Caco-2 (cell line): ENCODE measurements around the gene PCNX1. TPM values are rescaled to one million over a fixed set of nuclear protein-coding genes. Genes with fewer than 3 reads are reported as not detected.

ENCODE experiments used
- BruUV-seq: library from RNA; stranded (reverse); fragments of 400-500 nt; replicated peaks from 2 replicates; lab custom pipeline; 2021; lab: Mats Ljungman, UMichigan
- CTCF ChIA-PET: fragments of 300-600 bp; sonication (Branson Sonifier 250); formaldehyde crosslinking; loops from one replicate; lab custom pipeline; 2022; ENCODE audit warnings: antibody characterized with exemption; lab: Charles Lee
- POLR2A ChIA-PET: fragments of 300-600 bp; sonication (Branson Sonifier 250); formaldehyde crosslinking; loops from one replicate; lab custom pipeline; 2022; ENCODE audit warnings: antibody characterized with exemption; lab: Charles Lee
- DNase-seq, 2 experiments: peaks; one replicate each; pipeline versions ENCODE4 v3.0.0 to v3.0.0-alpha.2; 2020 to 2022
- H3K27me3 ChIP-seq: replicated peaks from 2 replicates; pipeline ENCODE4 v1.6.0; 2011; ENCODE audit warnings: low read length; ENCODE audit not compliant: control insufficient read depth, insufficient read depth
- H3K36me3 ChIP-seq: 2 replicates; pipeline ENCODE4 v1.5.1; 2011; ENCODE audit warnings: low read length; ENCODE audit not compliant: control insufficient read depth, insufficient read depth
- H3K4me1 ChIP-seq: fragments of 250-450 bp; sonication (Bioruptor Pico); 2 replicates; pipeline ENCODE4 v1.5.1; 2020; ENCODE audit warnings: mild to moderate bottlenecking
- H3K4me3 ChIP-seq: 2 replicates; pipeline ENCODE4 v1.5.1; 2011; ENCODE audit warnings: low read depth, mild to moderate bottlenecking, control low read depth, low read length
- H3K9me3 ChIP-seq: fragments of 250-450 bp; sonication (Bioruptor Pico); 2 replicates; pipeline ENCODE4 v1.5.1; 2020; ENCODE audit warnings: mild to moderate bottlenecking, moderate library complexity
- H3K27ac Mint-ChIP-seq: one replicate; pipeline ENCODE4 v1.8.0; 2022; ENCODE audit warnings: mixed read lengths; ENCODE audit not compliant: unreplicated experiment
- H3K27me3 Mint-ChIP-seq: one replicate; pipeline ENCODE4 v1.8.0; 2022; ENCODE audit warnings: mixed read lengths; ENCODE audit not compliant: insufficient read depth, unreplicated experiment
- H3K36me3 Mint-ChIP-seq: one replicate; pipeline ENCODE4 v1.8.0; 2022; ENCODE audit warnings: mild to moderate bottlenecking, mixed read lengths; ENCODE audit not compliant: insufficient read depth, unreplicated experiment
- H3K4me1 Mint-ChIP-seq: one replicate; pipeline ENCODE4 v1.8.0; 2022; ENCODE audit warnings: low read depth, mixed read lengths; ENCODE audit not compliant: unreplicated experiment
- H3K4me3 Mint-ChIP-seq: one replicate; pipeline ENCODE4 v1.8.0; 2022; ENCODE audit warnings: mild to moderate bottlenecking, moderate library complexity, mixed read lengths; ENCODE audit not compliant: unreplicated experiment
- H3K9me3 Mint-ChIP-seq: one replicate; pipeline ENCODE4 v1.8.0; 2022; ENCODE audit warnings: mixed read lengths; ENCODE audit not compliant: unreplicated experiment
- CTCF ChIP-seq, 2 experiments: fragments of 200-600 bp in 1 of 2; IDR thresholded peaks; 1 replicate in 1 of 2; 2 replicates in 1 of 2; pipeline versions ENCODE4 v1.5.1 to v1.8.0; 2011 to 2022; ENCODE audit warnings: antibody characterized with exemption in 1 of 2, control low read depth in 1 of 2, inconsistent platforms in 1 of 2, low read depth in 1 of 2, low read length in 1 of 2, mild to moderate bottlenecking in 1 of 2, moderate library complexity in 1 of 2; ENCODE audit not compliant: insufficient read depth in 1 of 2, severe bottlenecking in 1 of 2, unreplicated experiment in 1 of 2
- intact Hi-C: fragments of 100-400 bp; cut with micrococcal nuclease; formaldehyde crosslinking; loops from one replicate; pipeline ENCODE4 v1.10.0; 2022; ENCODE audit not compliant: unreplicated experiment
- total RNA-seq: library from RNA; stranded (reverse); gene quantifications from 2 replicates; pipeline ENCODE4 v1.2.3, GENCODE V29; 2022

PCNX1 gene
- total RNA-seq, 1 experiment from 2014 or later: 29.0 TPM

- no peak for DNase-seq
- no peaks in the 10 kb centered on the region for H3K27me3 ChIP-seq
- no peaks in the 10 kb centered on the region for H3K36me3 ChIP-seq
- peaks cover 8% of the 10 kb centered on the region for H3K4me1 Mint-ChIP-seq
- H3K9me3 ChIP-seq: no peaks in the 10 kb centered on the region
- no peak overlapping the region for H3K4me3 ChIP-seq
- peaks cover 7% of the 10 kb centered on the region for H3K36me3 Mint-ChIP-seq
- H3K27ac Mint-ChIP-seq: no peak overlapping the region
- no peaks in the 10 kb centered on the region for H3K9me3 Mint-ChIP-seq
- ChIA-PET CTCF (no interaction called here), POLR2A (no interaction called here)
- intact Hi-C loops: no loop called here
- H3K4me1 ChIP-seq: peaks cover 10% of the 10 kb centered on the region
- BruUV-seq: no TSS peak
- no peak for TF ChIP-seq CTCF (IDR thresholded peaks at IDR 0.05; ENCODE audit: insufficient read depth in 1 of 2, low read depth in 1 of 2, low read length in 1 of 2, severe bottlenecking in 1 of 2, unreplicated experiment in 1 of 2)
- H3K27me3 Mint-ChIP-seq: no peaks in the 10 kb centered on the region
- H3K4me3 Mint-ChIP-seq: no peak overlapping the region
Observed at GRCh38 chr14:70904373-70904772, 2.9 kb upstream of the PCNX1 start.

GRCh38 chr14:70905301-70905700 lies 2.0 kb upstream of the PCNX1 start:
- intact Hi-C loops: loop anchor here (5.0 kb wide), 1 partner anchor 83 kb away; no protein-coding TSS in a partner anchor
- POLR2A ChIA-PET: no interaction called here

GRCh38 chr14:70906793-70907175 lies 475 bp upstream of the PCNX1 start:
- no peaks in the 10 kb centered on the region for H3K9me3 Mint-ChIP-seq
- H3K27ac Mint-ChIP-seq: peak overlapping the region; percentile 79
- no peaks in the 10 kb centered on the region for H3K36me3 ChIP-seq
- H3K27me3 Mint-ChIP-seq: no peaks in the 10 kb centered on the region
- peak overlapping the region; percentile 80 for H3K4me3 Mint-ChIP-seq
- ChIA-PET CTCF (interaction anchor here (0.9 to 1.7 kb wide), 10 partner anchors 13 to 154 kb away, joined by 3 to 11 read pairs (median 6); partner anchors contain the start of gene MAP3K9), POLR2A (interaction anchor here (0.6 kb wide), 1 partner anchor 81 kb away, joined by 6 read pairs; no protein-coding TSS in a partner anchor)
- H3K9me3 ChIP-seq: no peaks in the 10 kb centered on the region
- peaks cover 21% of the 10 kb centered on the region for H3K4me1 Mint-ChIP-seq
- no peaks in the 10 kb centered on the region for H3K27me3 ChIP-seq
- intact Hi-C loops: loop anchor here (1.0 to 5.0 kb wide), 3 partner anchors 50 to 84 kb away; no protein-coding TSS in a partner anchor
- peak overlapping the region; percentile 95 for H3K4me3 ChIP-seq
- DNase-seq: no peak
- TSS peak; percentile 97 for BruUV-seq
- peaks cover 14% of the 10 kb centered on the region for H3K4me1 ChIP-seq
- H3K36me3 Mint-ChIP-seq: peaks cover 14% of the 10 kb centered on the region
- TF ChIP-seq CTCF (IDR thresholded peaks at IDR 0.05; ENCODE audit: insufficient read depth in 1 of 2, low read depth in 1 of 2, low read length in 1 of 2, severe bottlenecking in 1 of 2, unreplicated experiment in 1 of 2): no peak

More at GRCh38 chr14:70905301-70905700, 2.0 kb upstream of the PCNX1 start:
- no peaks in the 10 kb centered on the region for H3K27me3 ChIP-seq
- no peaks in the 10 kb centered on the region for H3K9me3 ChIP-seq
- no peaks in the 10 kb centered on the region for H3K36me3 ChIP-seq
- H3K27ac Mint-ChIP-seq: no peak overlapping the region
- no peak overlapping the region for H3K4me3 Mint-ChIP-seq
- H3K36me3 Mint-ChIP-seq: peaks cover 7% of the 10 kb centered on the region
- peaks cover 13% of the 10 kb centered on the region for H3K4me1 Mint-ChIP-seq
- H3K4me1 ChIP-seq: peaks cover 14% of the 10 kb centered on the region
- H3K9me3 Mint-ChIP-seq: no peaks in the 10 kb centered on the region
- no peak for DNase-seq
- no peak for TF ChIP-seq CTCF (IDR thresholded peaks at IDR 0.05; ENCODE audit: insufficient read depth in 1 of 2, low read depth in 1 of 2, low read length in 1 of 2, severe bottlenecking in 1 of 2, unreplicated experiment in 1 of 2)
- CTCF ChIA-PET: interaction anchor here (1.5 kb wide), 1 partner anchor 83 kb away, joined by 4 read pairs; no protein-coding TSS in a partner anchor
- no TSS peak for BruUV-seq
- H3K27me3 Mint-ChIP-seq: no peaks in the 10 kb centered on the region
- H3K4me3 ChIP-seq: no peak overlapping the region
